GM13976 (cell line): ENCODE measurements around the gene TST.

ENCODE experiments used
- DNase-seq: peaks from one replicate; pipeline ENCODE4 v3.0.0; 2012; ENCODE audit warnings: low spot score
- CTCF ChIP-seq: IDR thresholded peaks from 2 replicates; pipeline ENCODE4 v1.5.1; 2012; ENCODE audit warnings: borderline replicate concordance, mild to moderate bottlenecking; ENCODE audit not compliant: insufficient read depth; ENCODE audit errors: extremely low read depth, missing control alignments, control extremely low read depth
- in situ Hi-C: fragments of 300-500 bp; cut with MboI; formaldehyde crosslinking; loops from one replicate; pipeline ENCODE4 v1.12.0; 2022; ENCODE audit warnings: low sequenced_read_pairs, mixed read lengths, inconsistent platforms; ENCODE audit not compliant: unreplicated experiment

Gene TST

GRCh38 chr22:37010976-37011375, 8.3 kb downstream of the TST start:
- no peak for DNase-seq
- in situ Hi-C loops = no loop called here
- TF ChIP-seq CTCF = no peak

- in situ Hi-C loops = no loop called here
- TF ChIP-seq CTCF = no peak
- DNase-seq = no peak
Measured at GRCh38 chr22:37010174-37010573, 9.1 kb downstream of the TST start.

DNA sequence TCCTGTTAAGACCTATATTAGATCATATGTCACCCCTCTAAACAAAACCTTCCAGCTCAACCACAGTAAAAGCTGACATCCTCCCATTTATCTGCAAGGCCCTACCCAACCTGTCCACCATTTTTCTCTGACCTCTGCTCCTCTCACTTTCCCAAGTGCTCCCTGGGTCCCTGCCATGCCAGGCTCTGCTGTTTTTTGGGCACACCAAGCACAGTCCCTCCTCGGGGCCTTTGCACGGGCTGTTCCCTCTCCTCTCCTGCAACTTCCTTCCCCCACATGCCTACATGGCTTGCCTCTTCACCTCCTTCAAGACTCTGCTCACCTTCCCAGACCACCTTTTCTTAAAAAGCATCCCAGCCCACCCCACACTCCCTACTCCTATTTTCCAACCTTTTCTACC, 9.8 kb downstream of the TST start:
- TF ChIP-seq CTCF = no peak
- no peak for DNase-seq
- in situ Hi-C loops = no loop called here

- no peak for DNase-seq
- in situ Hi-C loops = no loop called here
- no peak for TF ChIP-seq CTCF
Measured at GRCh38 chr22:37008365-37008764, 10.9 kb downstream of the TST start.

DNA sequence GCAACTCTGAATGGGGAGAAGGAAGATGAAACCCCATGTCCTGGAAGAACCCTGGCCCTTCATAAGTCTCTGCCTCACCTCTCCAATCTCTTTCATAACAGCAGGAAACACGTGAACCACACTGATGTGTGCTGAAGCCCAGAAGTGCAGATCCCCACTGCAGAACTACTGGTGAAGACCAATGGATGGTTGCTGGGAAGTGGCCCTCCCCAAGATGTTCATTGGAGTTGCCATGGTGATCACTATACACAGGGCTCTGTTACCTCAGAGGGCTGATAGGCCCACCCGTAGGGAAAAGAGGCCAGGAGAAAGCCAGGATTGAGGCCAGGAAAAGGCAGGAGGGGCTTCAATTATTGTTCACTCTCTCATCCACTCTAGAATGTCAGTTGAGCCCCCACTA, 11.6 kb downstream of the TST start:
- in situ Hi-C loops = no loop called here
- no peak for DNase-seq
- no peak for TF ChIP-seq CTCF

DNA sequence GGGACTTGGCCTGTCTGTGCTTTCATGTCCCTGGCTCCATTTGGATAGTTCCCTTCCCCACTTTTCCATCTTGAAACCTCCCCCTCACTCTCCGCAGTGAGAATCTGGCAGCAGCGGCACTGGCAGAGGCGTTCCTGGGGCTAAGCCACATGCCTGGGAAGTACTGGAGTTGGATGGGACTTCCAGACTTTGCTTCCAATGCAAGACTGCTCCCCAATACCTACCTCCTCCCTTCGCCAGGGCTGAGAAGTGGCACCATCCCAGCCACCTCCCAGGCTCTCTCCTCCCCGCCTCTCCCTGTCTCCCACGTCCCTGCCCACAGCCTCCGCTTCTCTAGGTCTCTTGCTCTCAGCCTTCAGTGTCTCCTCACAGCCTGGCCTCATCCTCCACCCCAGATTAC, 16.6 kb downstream of the TST start:
- TF ChIP-seq CTCF = no peak
- in situ Hi-C loops = no loop called here

DNA sequence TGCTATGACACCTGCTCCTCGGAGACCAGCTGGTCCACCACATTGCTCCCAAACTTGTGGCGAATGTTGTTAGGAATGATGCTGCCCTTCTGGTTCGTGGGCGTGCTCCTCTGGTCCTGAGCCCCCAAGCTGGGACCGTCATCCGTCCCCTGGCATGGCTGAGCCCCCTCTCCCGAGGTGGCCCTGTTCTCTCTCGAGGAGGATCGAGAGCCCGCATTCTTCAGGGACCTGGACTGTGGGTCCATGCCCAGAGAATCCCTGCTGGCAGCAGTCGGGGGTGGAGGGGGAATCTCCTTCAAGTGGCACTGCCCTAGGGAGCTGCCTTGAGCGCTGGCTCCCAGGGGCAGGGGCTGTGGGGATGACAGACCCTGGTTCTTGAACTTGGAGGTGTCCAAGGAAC, 17.4 kb downstream of the TST start:
- DNase-seq = no peak
- TF ChIP-seq CTCF = no peak
- in situ Hi-C loops = no loop called here

More for the DNA sequence above, 16.6 kb downstream of the TST start:
- no peak for DNase-seq
